GM20431 (cell line): ENCODE measurements around the gene INTS1.

Experiments
- in situ Hi-C: fragments of 300-500 bp; cut with MseI, MboI; formaldehyde crosslinking; loops from one replicate; pipeline ENCODE4 v1.15.0; 2020; ENCODE audit warnings: low sequenced_read_pairs; ENCODE audit not compliant: unreplicated experiment

The INTS1 gene

GRCh38 chr7:1439373-1440363 is 64.5 kb downstream of the INTS1 start:
- in situ Hi-C loops: no loop called here

DNA sequence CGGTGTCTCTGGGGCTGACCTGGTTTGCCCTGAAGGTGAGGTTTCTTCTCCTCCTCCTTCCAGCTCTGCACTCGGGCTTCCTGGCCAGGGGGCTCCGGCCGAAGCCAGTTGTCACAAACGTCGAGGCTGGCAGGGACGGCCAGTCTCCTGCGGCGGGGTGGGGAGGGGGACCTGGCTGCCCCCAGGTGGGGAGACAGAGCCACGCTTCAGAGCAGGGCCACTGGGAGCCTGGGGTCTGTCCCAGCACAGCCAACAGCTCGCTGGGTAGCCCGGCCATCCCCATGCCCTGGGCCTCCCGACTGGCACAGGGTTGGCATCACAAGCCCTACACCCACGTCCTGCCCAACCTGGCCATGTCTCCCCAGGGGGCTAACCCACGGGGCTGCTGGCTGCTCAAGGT is 65.4 kb downstream of the INTS1 start:
- in situ Hi-C loops: no loop called here

DNA sequence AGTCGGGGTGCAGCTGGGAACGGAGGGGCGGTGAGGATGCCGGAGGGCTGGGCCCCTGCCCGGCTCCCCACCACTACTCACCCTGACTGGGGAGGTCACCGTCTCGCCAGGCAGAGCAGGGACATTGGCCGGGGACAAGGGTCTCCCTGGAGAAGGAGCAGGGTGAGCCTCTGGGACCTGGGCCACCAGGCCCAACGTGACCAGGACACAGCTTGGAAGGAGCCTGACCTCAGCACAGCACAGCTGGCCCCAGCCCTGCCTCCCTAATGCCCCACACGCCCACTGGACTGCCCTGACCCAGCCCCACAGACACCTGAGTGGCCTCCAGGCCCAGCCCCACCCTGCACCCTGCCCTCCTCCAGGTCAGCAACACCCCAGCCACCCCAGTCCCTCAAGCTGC is 66.0 kb downstream of the INTS1 start:
- in situ Hi-C loops: no loop called here

DNA sequence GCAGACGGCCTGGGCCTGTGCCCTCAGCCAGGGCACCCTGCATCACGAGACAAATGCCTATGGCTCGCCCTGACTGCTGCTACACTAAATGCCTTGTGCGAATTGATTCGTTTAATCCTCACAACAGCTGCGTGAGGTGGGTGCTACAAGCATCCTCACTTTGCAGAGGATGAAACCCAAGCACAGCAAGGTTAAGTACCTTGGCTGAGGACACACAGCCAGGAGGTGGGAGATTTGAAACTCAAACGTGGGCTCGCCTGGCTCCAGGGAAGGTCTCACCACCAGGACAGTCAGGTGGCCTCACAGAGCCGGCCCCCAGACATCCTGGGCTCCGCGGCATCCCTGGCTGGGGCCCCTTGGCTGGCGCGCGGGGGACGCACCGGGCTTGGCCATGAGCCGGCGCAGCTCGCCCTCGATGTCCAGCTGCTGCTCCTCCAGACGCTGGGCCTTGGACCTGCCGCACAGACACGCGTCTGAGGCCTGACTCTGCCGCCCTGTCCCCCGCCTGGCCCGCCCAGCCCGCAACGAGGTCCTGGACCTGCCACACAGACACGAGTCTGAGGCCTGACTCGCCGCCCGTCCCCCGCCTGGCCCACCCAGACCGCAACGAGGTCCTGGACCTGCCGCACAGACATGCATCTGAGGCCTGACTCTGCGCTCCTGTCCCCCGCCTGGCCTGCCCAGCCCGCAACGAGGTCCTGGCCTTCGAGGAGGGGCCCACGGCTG is 66.9 kb downstream of the INTS1 start:
- in situ Hi-C loops: no loop called here

- in situ Hi-C loops: no loop called here
These were observed 67.6 kb downstream of the INTS1 start for GRCh38 chr7:1436608-1437007.

- in situ Hi-C loops: no loop called here
These were observed 69.1 kb downstream of the INTS1 start for GRCh38 chr7:1434891-1435670.

- in situ Hi-C loops: no loop called here
These were observed 69.9 kb downstream of the INTS1 start for GRCh38 chr7:1434165-1434718.

GRCh38 chr7:1433128-1433920 is 70.9 kb downstream of the INTS1 start:
- in situ Hi-C loops: no loop called here

DNA sequence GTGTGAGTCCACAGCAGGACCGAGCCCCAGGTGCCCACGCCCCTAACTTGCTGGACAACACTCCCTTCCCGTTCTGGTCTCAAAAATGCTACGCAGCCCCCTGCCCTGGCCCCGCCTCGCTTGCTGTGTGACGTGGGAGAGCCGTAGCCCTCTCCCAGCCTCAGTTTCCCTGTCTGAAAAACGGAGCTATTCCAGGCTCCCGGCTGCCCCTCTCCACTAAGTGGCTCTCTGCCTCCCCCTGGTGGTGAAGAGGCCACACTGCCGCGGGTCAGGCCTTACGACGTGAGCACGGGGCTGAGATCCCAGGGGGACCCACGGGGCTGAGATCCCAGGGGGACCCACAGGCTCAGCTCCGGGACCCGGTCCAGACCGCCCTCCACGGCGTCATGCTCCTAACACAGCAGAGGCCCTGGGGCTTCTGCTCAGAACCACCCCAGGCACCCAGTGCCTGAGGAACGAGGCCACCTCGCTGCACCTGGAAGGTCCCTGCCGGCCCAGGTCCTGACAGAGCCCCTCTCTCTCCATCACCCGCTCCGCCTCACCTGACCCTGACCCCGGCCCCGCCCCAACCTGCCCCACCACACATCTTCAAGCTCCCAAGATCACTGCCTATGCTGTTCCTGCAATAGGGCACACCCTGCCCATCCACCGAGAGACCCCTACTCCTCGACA is 71.6 kb downstream of the INTS1 start:
- in situ Hi-C loops: no loop called here

DNA sequence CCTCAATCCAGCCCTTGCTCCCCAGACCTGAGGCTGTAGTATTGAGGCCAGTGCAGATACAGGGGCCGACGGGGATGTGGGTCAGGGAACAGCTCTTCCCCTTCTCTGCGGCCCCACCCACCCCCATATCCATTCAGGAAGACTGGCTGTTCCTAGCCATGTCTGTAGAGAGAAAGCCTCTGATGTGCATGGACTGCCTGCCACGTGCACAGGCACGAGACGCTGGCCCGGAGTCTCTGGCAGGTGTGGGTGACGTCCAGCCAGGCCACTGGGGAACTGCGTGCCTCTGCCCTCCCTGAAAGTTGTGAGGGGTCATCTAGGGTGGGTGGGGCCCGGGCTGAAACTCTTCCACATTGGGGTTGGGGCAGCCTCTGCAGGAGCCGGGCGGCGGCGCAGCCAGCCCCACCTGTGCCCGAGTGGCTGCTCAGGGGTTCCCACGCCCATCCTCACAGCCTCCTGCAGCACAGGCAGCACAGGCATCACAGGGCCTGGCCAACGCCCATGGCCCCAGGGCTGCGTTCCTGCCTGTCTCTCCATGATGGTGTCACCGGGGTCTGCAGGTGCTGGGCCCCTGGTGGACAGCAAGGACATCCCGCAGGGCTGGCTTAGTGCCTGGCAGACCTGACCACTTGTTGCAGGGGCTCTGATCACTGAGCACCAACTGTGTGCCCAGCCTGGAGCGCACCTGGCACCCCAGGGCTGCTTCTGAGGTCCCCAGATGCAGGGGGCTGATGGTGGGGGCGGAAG is 72.4 kb downstream of the INTS1 start:
- in situ Hi-C loops: no loop called here

- in situ Hi-C loops: no loop called here
These were observed 73.0 kb downstream of the INTS1 start for GRCh38 chr7:1431226-1431625.

DNA sequence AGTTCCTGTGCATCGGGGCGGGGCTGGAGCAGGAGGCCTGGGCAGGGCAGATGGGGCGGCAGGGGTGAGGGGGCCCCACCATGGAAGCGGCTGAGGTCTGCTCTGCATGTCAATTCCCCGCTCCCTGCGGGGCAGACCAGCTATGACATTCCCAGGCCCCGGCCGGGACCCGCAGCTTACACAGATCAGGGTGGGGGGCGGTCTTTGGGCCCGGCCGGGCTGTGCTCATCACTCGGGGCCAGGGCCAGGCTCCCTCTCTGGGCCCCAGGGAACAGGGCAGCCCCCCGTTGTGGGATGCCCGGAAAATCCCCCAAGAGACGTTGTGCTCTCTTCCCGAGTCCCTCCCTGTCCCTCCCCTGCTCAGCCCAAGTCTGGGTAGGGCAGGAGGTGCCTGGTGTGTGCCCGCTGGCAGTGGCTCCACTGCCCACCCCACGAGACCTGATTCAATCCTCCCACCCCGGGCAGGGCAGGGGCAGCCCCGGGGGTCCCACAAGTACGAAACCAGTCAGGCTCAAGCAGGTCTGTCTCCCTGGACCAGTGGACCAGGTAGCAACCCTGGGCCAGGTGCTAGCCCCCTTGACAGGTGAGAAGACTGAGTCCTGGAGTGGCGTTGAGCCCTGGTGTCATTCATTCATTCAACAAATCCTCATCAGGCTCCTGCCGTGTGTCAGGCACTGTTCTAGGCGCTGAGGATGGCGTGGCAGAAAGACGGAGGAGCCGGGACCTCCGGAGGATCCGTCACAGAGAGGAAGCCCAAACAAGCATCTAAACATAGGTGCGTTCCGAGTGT is 73.9 kb downstream of the INTS1 start:
- in situ Hi-C loops: no loop called here

GRCh38 chr7:1428941-1429501 is 75.2 kb downstream of the INTS1 start:
- in situ Hi-C loops: no loop called here

- in situ Hi-C loops: no loop called here
These were observed 77.0 kb downstream of the INTS1 start for GRCh38 chr7:1427064-1427657.

DNA sequence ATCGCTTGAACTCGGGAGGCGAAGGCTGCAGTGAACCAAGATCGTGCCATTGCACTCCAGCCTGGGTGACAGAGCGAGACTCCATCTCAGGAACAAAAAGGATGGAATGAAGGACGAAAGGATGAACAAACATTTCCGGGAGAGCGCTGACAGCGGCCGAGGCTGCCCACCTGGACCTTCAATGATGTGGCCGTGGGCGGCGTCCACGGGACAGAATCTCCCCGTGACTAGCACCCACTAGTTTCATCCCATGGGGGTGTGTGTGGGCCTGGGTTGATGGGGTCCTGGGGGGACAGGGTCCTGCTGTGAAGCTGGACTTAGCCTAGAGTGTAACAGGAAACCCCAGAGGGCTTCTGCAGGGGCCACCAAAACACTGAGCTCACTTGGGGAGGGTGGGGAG is 77.7 kb downstream of the INTS1 start:
- in situ Hi-C loops: no loop called here

- in situ Hi-C loops: no loop called here
These were observed 78.7 kb downstream of the INTS1 start for GRCh38 chr7:1425292-1426136.
